IPS-18c (cell line): ENCODE data around the gene OR2A14.
"Not testable (repeated sequence)": the region's sequence is repeated elsewhere in the genome, so short reads cannot be mapped to it uniquely, and the experiment has no call there.

ENCODE experiments used
- H3K4me3 ChIP-seq: 2 replicates; pipeline ENCODE4 v1.7.0; 2013; ENCODE audit warnings: low read depth, mild to moderate bottlenecking, low read length, moderate library complexity; ENCODE audit not compliant: insufficient read depth
- H3K9me3 ChIP-seq: one replicate; pipeline ENCODE4 v1.6.1; 2013; ENCODE audit warnings: mild to moderate bottlenecking, low read length, moderate library complexity; ENCODE audit not compliant: control insufficient read depth, insufficient read depth

The OR2A14 gene

GRCh38 chr7:144134116-144134515 is 11.1 kb downstream of the OR2A14 start:
- Histone ChIP-seq H3K9me3 (no peaks in the 10 kb centered on the region), H3K4me3 (no peak overlapping the region)

DNA sequence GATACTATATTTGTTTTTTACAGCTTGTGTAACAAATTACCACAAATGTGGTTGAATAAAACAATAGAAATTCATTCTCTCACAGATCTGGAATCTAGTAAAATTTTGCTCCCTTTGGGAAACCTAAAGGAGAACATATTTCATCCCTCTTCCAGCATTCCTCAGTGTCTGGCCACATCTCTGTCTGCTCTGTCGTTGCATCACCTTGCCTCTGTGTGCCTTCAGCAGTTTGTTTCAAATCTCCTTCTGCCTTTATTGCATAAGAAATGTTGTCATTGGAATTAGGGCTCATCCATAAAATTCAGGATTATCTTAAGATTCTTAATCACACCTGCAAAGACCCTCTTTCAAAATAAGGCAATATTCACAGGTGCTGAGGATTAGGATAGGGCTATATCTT is 14.5 kb downstream of the OR2A14 start:
- no peaks in the 10 kb centered on the region for H3K9me3 ChIP-seq

GRCh38 chr7:144142187-144142586 is 19.2 kb downstream of the OR2A14 start:
- Histone ChIP-seq H3K4me3 (no peak overlapping the region), H3K9me3 (no peaks in the 10 kb centered on the region)

More for the DNA sequence above, 14.5 kb downstream of the OR2A14 start:
- no peak overlapping the region for H3K4me3 ChIP-seq

- no peak overlapping the region for H3K4me3 ChIP-seq
- no peaks in the 10 kb centered on the region for H3K9me3 ChIP-seq
Observed at GRCh38 chr7:144144426-144144825, 21.4 kb downstream of the OR2A14 start.

GRCh38 chr7:144148224-144148827 is 25.4 kb downstream of the OR2A14 start:
- Histone ChIP-seq H3K4me3 (no peak overlapping the region), H3K9me3 (no peaks in the 10 kb centered on the region)

DNA sequence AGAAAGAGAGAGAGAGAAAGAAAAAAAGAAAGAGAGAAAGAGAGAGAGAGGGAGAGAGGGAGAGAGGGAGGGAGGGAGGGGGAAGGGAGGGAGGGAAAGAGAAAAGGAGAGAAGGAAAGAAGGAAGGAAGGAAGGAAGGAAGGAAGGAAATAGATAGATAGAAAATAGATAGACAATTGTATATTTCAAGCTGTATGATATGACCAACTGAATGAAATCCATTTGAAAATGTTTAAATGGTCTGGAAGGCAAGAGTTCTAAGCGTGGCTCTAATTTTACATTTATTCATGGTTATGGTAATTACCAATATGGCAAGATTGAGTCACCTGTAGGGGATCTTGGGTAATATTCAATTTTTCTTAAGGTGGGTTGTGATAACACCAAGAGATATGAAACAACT is 35.9 kb downstream of the OR2A14 start:
- Histone ChIP-seq H3K9me3 (no peaks in the 10 kb centered on the region), H3K4me3 (no peak overlapping the region)

DNA sequence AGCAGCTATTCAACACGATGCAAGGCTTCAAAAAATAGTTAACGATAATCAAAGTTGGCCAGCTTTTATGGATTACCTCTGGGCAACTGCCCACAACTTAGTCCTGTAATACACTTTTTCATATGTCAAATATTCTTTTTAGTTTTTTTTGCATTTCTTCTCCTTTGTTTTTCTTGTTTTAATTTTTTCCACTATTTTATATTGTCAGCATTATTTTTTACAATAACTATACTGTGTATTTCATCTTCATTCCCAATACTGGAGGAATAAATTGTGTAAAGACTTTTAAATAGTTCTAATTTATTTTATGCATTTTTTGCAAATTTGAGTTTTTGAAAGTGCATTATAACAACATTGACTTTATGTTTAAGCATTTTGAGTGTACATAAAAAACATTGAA is 41.8 kb downstream of the OR2A14 start:
- no peak overlapping the region for H3K4me3 ChIP-seq

GRCh38 chr7:144171594-144172350 is 48.8 kb downstream of the OR2A14 start:
- not testable (repeated sequence) for H3K9me3 ChIP-seq, H3K4me3 ChIP-seq

More for the DNA sequence above, 41.8 kb downstream of the OR2A14 start:
- peaks cover 3% of the 10 kb centered on the region for H3K9me3 ChIP-seq

DNA sequence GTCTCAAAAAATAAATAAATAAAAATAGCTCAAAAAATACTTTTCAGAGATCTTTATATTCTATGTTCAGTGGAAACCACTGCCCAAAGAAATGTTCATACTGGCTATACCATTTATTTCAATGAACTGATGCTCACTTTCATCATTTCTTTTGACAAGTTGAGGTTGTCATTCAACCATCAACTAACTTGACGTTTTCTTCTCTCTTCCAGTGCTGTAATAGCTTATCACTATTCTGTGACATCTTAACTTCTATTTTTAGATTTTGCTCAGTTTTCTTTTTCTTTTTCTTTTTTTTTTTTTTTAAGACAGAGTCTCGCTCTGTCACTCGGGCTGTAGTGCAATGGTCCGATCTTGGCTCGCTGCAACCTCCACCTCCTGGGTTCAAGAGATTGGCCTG is 51.6 kb downstream of the OR2A14 start:
- H3K9me3 ChIP-seq, result peaks cover 2% of the 10 kb centered on the region
- H3K4me3 ChIP-seq, result no peak overlapping the region

DNA sequence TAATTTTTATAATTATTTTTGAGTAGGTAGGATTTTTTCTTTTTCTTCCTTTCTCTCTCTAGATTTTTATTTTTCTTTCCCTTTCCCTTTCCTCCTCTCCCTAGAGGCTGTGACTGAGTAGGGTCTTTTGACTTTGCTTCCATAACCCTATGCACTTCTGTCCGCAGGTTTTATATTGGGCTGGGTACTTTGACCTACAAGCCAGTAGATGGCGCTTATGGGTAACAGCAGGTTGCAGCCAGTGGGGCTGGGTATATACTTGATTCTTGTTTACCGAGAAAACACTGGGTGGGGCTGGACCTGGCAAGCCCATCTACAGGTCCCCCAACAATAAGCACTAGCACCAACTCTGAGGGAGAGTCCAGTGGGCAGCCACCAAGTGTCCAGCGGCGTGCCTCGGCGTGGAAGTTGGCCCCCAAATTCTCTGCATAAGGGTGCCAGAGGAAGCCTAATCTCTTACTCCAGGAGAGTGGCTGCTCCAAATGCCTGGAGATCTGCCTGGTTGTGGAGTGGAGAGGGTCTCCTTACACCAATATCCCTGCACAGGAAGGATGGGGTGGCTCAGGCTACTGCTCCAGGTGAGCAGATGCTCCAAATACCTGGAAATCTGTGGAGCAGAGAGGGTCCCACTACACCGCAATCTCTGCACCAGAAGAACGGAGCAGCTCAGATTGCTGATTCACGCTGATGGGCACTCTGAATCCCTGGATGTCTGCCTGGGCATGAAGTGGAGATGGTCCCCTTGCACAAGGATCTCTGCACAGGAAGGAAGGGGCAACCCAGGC is 55.6 kb downstream of the OR2A14 start:
- not testable (repeated sequence) for H3K4me3 ChIP-seq

DNA sequence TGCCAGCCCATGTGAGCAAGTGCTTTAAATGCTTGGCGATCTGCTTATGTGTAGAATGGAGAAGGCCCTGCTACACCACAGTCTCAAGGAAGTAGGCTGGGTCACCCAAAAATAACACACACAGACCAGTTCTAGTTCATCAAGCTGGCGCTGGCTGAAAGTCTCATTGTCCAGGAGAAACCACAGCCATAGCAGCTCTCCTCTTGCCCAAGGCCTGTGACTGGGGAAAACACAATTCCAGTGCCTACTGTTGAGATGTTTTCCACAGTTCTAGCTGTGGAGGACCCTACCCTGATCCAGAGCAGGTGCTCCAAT is 56.1 kb downstream of the OR2A14 start:
- not testable (repeated sequence) for H3K9me3 ChIP-seq, H3K4me3 ChIP-seq

More for the DNA sequence above, 55.6 kb downstream of the OR2A14 start:
- H3K9me3 ChIP-seq, result not testable (repeated sequence)
